Natural killer cell (primary cell): ENCODE data around the gene MTARC2. TPM values are rescaled to one million over a fixed set of nuclear protein-coding genes. Genes with fewer than 3 reads are reported as not detected.

Experiments
- ATAC-seq, 3 donors: fragments of 150-1000 bp in 2 of 3; fragments of 200-7000 bp in 1 of 3; cut with Tn5 transposase; 1 replicate in 1 of 3; 2 replicates in 2 of 3; pipeline ENCODE4 v1.10.0; 2021; ENCODE audit warnings: mild to moderate bottlenecking in 2 of 3, moderate library complexity in 2 of 3
- DNase-seq, 2 donors: peaks; one replicate each; pipeline versions ENCODE4 v3.0.0 to v3.0.0-alpha.2; 2013 to 2021; ENCODE audit warnings: mixed read lengths in 1 of 2
- H3K27ac ChIP-seq: one replicate; pipeline ENCODE4 v1.5.1; 2013; ENCODE audit warnings: mild to moderate bottlenecking, low read length
- H3K27me3 ChIP-seq: one replicate; pipeline ENCODE4 v1.6.1; 2013; ENCODE audit warnings: low read length; ENCODE audit not compliant: control insufficient read depth, insufficient read depth
- H3K36me3 ChIP-seq: one replicate; pipeline ENCODE4 v1.6.1; 2013; ENCODE audit warnings: low read length; ENCODE audit not compliant: control insufficient read depth, insufficient read depth
- H3K4me1 ChIP-seq: one replicate; pipeline ENCODE4 v1.6.1; 2013; ENCODE audit warnings: low read length; ENCODE audit not compliant: control insufficient read depth, insufficient read depth
- H3K4me3 ChIP-seq: one replicate; pipeline ENCODE4 v1.5.1; 2013; ENCODE audit warnings: low read length
- H3K9me3 ChIP-seq: one replicate; pipeline ENCODE4 v1.6.1; 2013; ENCODE audit warnings: low read length; ENCODE audit not compliant: control insufficient read depth, insufficient read depth
- H3K27ac Mint-ChIP-seq, 2 donors: one replicate each; pipeline ENCODE4 v1.8.0; 2022; ENCODE audit warnings: mild to moderate bottlenecking in 2 of 2, mixed read lengths in 2 of 2, moderate library complexity in 1 of 2
- H3K27me3 Mint-ChIP-seq, 2 donors: one replicate each; pipeline ENCODE4 v1.8.0; 2022; ENCODE audit warnings: low read depth in 2 of 2, mixed read lengths in 2 of 2
- H3K36me3 Mint-ChIP-seq: one replicate; pipeline ENCODE4 v1.8.0; 2022; ENCODE audit warnings: mixed read lengths
- H3K4me1 Mint-ChIP-seq, 2 donors: one replicate each; pipeline ENCODE4 v1.8.0; 2022; ENCODE audit warnings: mixed read lengths in 2 of 2
- H3K4me3 Mint-ChIP-seq: one replicate; pipeline ENCODE4 v1.8.0; 2022; ENCODE audit warnings: mild to moderate bottlenecking, moderate library complexity, mixed read lengths
- H3K9me3 Mint-ChIP-seq, 2 donors: one replicate each; pipeline ENCODE4 v1.8.0; 2022; ENCODE audit warnings: mixed read lengths in 2 of 2
- CTCF ChIP-seq: fragments of 200-600 bp; IDR thresholded peaks from one replicate; pipeline ENCODE4 v1.8.0; 2022; ENCODE audit warnings: antibody characterized with exemption
- WGBS: methylation state at CpG from one replicate; pipeline ENCODE4 v1.1.7; 2013; ENCODE audit warnings: missing lambda C conversion rate; ENCODE audit not compliant: insufficient coverage; 5-methylcytosine and 5-hydroxymethylcytosine counted together
- intact Hi-C: fragments of 100-400 bp; cut with micrococcal nuclease; formaldehyde crosslinking; loops from one replicate; pipeline ENCODE4 v1.14.2; 2022
- total RNA-seq, 4 donors: library from RNA; stranded (reverse); fragments of 120-200 nt in 1 of 4; gene quantifications; one replicate each; pipeline versions ENCODE4 v1.2.3 to v1.2.4, GENCODE V29; 2013 to 2022

Gene MTARC2
- total RNA-seq, 3 donors from 2014 or later (not counting 1 experiment from before 2014, with no cell fraction given) = 0.33 to 1.7 (median 0.45) TPM

- H3K27ac ChIP-seq = no peak overlapping the region
- intact Hi-C loops = no loop called here
- WGBS = 80% methylated on average over 4 of the region's 6 CpGs
- Mint-ChIP-seq H3K27ac (no peak overlapping the region), H3K9me3 (no peaks in the 10 kb centered on the region), H3K36me3 (no peaks in the 10 kb centered on the region), H3K4me1 (no peaks in the 10 kb centered on the region), H3K4me3 (no peak overlapping the region), H3K27me3 (peaks cover 8 to 21% of the 10 kb centered on the region in 2 donors)
- H3K36me3 ChIP-seq = no peaks in the 10 kb centered on the region
- H3K4me3 ChIP-seq = no peak overlapping the region
- DNase-seq (no peak), ATAC-seq (no peak)
- no peaks in the 10 kb centered on the region for H3K4me1 ChIP-seq
- H3K27me3 ChIP-seq = no peaks in the 10 kb centered on the region
- TF ChIP-seq CTCF = no peak
- H3K9me3 ChIP-seq = no peaks in the 10 kb centered on the region
Measured at GRCh38 chr1:220825819-220826551, 77.9 kb downstream of the MTARC2 start.

- no peak overlapping the region for H3K4me3 Mint-ChIP-seq
- Histone ChIP-seq H3K9me3 (no peaks in the 10 kb centered on the region), H3K36me3 (no peaks in the 10 kb centered on the region), H3K27ac (no peak overlapping the region), H3K4me1 (no peaks in the 10 kb centered on the region), H3K27me3 (no peaks in the 10 kb centered on the region), H3K4me3 (no peak overlapping the region)
- H3K4me1 Mint-ChIP-seq = no peaks in the 10 kb centered on the region
- no peak for TF ChIP-seq CTCF
- ATAC-seq = no peak
- no peaks in the 10 kb centered on the region for H3K36me3 Mint-ChIP-seq
- no peak overlapping the region for H3K27ac Mint-ChIP-seq
- WGBS = 82% methylated on average over 4 of the region's 5 CpGs
- H3K27me3 Mint-ChIP-seq = peaks cover 8 to 21% of the 10 kb centered on the region in 2 donors
- DNase-seq = no peak
- intact Hi-C loops = no loop called here
- no peaks in the 10 kb centered on the region for H3K9me3 Mint-ChIP-seq
Measured at GRCh38 chr1:220826729-220827128, 78.6 kb downstream of the MTARC2 start.

GRCh38 chr1:220827445-220828178 is 79.5 kb downstream of the MTARC2 start:
- TF ChIP-seq CTCF = no peak
- Histone ChIP-seq H3K9me3 (no peaks in the 10 kb centered on the region), H3K4me1 (no peaks in the 10 kb centered on the region), H3K27ac (no peak overlapping the region), H3K4me3 (no peak overlapping the region), H3K27me3 (no peaks in the 10 kb centered on the region), H3K36me3 (no peaks in the 10 kb centered on the region)
- no peak overlapping the region for H3K4me3 Mint-ChIP-seq
- no peaks in the 10 kb centered on the region for H3K9me3 Mint-ChIP-seq
- 90% methylated on average over 2 of the region's 4 CpGs for WGBS
- ATAC-seq (no peak), DNase-seq (no peak)
- H3K4me1 Mint-ChIP-seq = no peaks in the 10 kb centered on the region
- H3K36me3 Mint-ChIP-seq = no peaks in the 10 kb centered on the region
- peaks cover 8 to 21% of the 10 kb centered on the region in 2 donors for H3K27me3 Mint-ChIP-seq
- intact Hi-C loops = no loop called here
- no peak overlapping the region for H3K27ac Mint-ChIP-seq
